GM12892 (cell line): ENCODE data around the gene FAM53A.
"Not testable (repeated sequence)": the region's sequence is repeated elsewhere in the genome, so short reads cannot be mapped to it uniquely, and the experiment has no call there.

Source experiments
- POLR2A ChIP-seq: IDR thresholded peaks from 2 replicates; pipeline ENCODE4 v1.6.1; 2011; ENCODE audit warnings: low read depth, low read length, control low read depth
- POLR2AphosphoS5 ChIP-seq: IDR thresholded peaks from 2 replicates; pipeline ENCODE4 v1.6.1; 2011; ENCODE audit warnings: low read depth, low read length, control low read depth
- TAF1 ChIP-seq: IDR thresholded peaks from 2 replicates; pipeline ENCODE4 v1.6.1; 2011; ENCODE audit warnings: low read depth, mild to moderate bottlenecking, control low read depth, low read length, borderline replicate concordance

DNA sequence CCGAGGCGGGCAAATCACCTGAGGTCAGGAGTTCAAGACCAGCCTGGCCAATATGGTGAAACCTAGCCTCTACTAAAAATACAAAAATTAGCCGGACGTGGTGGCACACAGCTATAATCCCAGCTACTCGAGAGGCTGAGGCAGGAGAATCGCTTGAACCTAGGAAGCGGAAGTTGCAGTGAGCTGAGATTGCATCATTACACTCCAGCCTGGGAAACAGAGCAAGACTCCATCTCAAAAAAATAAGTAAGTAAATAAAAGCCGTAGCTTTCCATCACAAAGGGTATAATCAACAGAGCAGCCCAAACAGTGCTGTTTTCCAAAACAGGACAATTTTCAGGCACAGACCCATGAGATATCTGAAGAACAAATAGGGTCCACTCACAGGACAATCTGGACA is 17.6 kb upstream of the FAM53A start:
- not testable (repeated sequence) for TF ChIP-seq POLR2A, POLR2AphosphoS5, TAF1
